ENCODE measurements around the gene DGKI.

DNA sequence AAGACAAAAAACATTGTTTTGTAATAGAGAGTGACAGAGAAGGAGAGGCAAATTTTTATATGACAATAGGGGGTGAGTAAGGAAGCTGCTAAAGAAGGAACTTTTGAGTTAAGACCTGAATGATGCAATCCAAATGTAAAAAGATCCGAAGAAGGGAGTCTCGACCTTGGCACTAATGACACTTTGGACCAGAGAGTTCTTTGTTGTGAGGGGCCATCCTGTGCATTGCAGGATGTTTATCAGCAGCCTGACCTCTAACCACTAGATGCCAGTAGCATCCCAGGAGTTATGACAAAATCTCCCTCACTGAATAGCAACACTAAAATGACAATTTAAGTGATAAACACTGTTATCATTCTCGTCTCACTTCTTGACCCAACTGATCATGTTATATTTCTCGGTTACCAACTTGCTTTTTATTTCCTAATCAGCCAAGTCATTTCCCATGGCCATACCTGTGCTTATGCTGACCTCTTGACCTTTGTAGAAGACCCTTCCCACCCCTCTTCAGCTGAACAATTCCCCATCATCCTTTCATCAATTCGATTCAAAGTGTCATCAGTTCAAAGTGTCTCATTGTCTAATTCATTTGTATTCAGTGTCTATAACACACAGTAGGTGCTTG lies 30.0 kb downstream of the DGKI start:
- TF ChIP-seq CTCF (IDR thresholded peaks at IDR 0.05) (peak; percentile 46), EZH2 (IDR thresholded peaks at IDR 0.05) (no peak), EZH2phosphoT487 (IDR thresholded peaks at IDR 0.05) (no peak)

Data from neural progenitor cell (in vitro differentiated cells).